GM18519 (cell line): Measurements from ENCODE around the gene NUBPL.
"Not testable (repeated sequence)": the region's sequence is repeated elsewhere in the genome, so short reads cannot be mapped to it uniquely, and the experiment has no call there.

ENCODE experiments used
- ATAC-seq: cut with Tn5 transposase; IDR thresholded peaks from one replicate; pipeline ENCODE4 v1.9.1; 2021; ENCODE audit warnings: mild to moderate bottlenecking, moderate library complexity; ENCODE audit not compliant: unreplicated experiment, low FRiP score

NUBPL gene

DNA sequence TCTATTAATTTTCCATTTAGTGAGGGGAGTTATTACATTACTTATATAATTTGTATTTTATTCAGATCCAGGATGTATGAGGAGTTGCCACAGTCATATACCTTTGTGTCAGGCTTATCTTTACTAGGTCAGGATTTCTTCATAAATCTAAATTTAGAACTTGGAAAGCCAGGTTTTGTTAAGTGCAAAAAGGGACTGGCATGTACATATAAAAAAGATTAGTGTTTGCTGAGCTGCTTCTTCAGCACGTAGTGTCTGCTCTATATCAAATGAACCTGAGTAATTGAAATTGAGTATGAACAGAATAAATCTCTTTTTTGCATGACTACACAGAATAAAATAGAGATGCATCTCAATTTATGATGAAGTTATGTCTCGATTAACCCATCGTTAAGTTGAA, 157.4 kb downstream of the NUBPL start:
- no peak for ATAC-seq

DNA sequence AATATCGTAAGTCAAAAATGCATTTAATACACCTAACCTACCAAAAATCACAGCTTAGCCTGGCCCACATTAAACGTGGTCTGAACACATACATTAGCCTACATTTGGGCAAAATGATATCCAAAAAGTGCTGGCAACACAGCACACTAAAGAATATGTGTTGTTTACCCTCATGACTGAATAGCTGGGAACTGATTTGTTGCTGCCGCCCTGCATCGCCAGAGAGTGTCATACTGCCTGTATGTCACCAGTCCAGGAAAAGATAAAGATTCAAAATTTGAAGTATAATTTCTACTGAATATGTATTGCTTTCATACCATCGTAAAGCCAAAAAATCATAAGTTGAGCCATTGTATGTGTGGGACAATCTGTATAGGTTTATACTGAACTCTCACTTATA, 157.8 kb downstream of the NUBPL start:
- ATAC-seq, result no peak

DNA sequence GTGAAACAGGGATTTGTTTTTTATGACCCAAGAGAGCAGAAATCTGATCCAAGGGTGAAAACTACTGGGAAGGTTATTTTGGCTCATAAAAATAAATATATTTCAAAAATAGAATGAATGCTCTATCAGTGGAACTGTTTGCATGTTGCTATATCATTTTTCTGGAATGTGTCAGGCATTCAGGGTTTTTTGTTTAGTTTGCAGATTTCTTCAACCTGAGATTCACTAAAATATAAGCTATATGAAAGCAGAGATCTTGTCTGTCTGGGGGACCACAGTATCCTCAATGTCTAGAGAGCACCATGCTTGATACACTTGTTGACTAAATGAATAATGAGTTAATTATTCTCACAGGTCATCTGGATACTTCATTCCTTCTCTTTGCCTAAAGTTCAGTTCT, 165.1 kb downstream of the NUBPL start:
- no peak for ATAC-seq

DNA sequence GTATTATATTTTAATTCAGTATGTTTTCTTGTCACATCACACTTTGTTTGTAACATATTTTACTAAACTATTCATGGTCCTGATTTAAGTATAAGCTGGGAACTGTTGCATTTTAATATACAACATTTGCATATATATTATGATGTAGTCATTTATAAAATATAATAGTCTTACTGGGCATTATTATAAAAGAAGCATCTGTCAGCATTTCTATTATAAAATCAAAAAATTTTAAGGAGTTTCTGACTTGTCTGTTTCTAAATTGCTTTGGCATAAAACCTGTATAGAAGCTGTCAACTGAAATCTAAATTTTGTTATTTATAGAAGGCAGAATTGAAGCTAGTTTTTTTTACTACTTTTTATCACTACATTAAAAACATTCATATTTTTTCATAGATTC, 166.6 kb downstream of the NUBPL start:
- no peak for ATAC-seq

DNA sequence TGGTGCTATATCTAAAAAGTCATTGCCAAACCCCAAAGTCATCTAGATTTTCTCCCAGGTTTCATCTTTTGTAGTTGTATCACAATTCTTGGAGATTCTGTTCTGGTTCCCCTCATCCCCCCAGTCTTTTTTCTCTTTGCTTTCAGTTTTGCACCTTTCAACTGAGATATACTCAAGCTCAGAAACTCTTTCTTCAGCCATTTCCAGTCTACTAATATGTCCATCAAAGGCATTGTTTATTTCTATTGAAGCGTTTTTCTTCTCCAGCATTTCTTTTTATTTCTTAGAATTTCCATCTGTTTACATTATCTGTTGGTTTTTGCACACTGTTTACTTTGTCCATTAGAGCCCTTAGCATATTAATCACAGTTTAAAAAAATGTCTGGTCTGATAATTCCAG, 179.5 kb downstream of the NUBPL start:
- no peak for ATAC-seq

DNA sequence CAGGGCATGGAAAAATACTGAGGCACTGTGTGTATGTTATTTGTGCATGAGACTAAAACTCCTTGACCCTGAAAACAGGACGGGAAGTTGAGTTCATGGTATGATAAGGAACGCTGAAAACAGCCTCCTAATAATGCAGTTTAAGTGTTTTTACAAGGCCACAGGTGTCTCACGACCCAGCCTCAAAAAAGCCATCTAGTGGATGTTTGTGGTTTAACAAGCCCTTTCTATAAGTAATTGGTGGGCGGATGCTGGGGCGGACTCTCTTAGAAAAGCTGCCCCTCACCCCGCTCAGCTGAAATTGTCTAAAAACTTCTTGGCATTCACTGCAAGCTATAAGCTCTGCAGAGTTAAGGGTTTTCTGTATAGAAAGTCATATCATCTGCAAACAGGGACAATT, 184.5 kb downstream of the NUBPL start:
- ATAC-seq, result no peak

DNA sequence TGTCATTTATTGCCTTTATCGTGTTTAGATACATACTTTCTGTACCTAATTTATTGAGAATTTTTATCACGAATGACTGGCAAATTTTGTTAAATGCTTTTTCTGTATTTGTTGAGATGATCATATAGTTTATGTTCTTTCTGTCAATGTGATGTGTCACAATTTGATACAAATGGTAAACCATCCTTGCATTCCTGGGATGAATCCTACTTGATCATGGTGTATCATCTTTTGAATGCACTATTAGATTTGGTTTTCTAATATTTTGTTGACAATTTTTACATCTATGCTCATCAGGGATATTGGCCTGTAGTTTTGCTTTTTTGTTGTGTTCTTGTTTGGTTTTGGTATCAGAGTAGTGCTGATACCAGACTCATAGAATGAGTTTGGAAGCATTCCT, 185.1 kb downstream of the NUBPL start:
- no peak for ATAC-seq

DNA sequence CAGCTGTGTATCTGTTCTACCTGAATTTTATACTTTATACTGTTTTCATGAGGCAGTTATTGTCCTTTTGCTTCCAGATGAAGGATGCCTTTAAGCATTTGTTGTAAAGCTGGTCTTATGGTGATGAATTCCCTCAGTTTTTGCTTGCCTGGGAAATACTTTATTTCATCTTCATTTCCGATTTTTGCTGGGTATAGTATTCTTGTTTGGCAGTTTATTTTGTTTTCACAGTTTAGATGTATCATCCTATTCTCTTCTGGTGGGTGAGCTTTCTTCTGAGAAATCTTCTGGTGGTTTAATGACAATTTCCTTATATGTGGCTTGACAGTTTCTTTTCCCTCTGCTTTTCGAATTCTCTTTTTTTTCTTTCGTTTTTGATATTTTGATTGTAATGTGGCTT, 188.1 kb downstream of the NUBPL start:
- no peak for ATAC-seq

DNA sequence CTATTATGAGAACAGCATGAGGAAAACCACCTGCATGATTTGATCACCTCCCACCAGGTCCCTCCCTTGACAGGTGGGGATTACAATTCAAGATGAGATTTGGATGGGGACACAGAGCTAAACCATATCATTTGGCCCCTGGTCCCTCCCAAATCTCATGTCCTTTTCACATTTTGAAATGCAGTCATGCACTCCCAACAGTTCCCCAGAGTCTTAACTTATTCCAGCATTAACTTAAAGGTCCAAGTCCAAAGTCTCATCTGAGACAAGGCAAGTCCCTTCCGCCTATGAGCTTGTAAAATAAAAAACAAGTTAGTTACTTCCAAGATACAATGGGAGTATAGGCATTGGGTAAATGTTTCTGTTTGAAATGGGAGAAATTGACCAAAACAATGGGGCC, 189.8 kb downstream of the NUBPL start:
- ATAC-seq, result not testable (repeated sequence)

DNA sequence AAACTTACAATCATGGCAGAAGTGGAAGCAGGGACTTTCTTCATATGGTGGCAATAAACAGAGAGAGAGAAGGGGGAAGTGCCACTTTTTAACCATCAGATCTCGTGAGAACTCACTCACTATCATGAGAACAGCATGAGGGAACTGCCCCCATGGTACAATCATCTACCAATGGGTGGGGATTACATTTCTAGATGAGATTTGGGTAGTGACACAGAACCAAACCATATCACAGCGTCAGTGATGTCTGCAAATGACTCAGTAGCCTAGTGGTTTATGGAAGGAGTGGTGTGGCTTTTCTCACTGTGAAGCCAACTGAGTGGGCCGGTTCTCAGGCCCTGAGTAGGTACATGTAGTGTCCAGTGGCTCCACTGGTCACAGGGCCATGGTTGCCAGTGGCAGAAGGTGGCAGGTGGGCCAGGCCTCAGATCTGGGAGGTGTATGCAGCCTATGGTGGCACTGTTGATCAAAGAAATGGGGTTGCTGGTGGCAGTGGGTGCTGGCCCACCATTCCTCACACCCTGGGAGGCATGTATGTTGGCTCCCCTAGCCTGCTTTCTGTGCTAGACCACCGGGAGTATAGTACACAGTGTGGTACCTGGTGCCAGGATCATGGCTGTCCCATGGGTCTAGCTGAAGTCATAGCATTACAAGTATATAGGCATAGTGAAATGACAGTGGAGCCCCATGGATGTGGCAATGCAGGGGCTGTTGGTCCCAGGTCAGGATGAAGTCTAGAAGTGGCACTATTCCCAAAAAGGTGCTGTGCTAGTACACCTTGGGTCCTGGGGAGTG, 191.9 kb downstream of the NUBPL start:
- no peak for ATAC-seq

DNA sequence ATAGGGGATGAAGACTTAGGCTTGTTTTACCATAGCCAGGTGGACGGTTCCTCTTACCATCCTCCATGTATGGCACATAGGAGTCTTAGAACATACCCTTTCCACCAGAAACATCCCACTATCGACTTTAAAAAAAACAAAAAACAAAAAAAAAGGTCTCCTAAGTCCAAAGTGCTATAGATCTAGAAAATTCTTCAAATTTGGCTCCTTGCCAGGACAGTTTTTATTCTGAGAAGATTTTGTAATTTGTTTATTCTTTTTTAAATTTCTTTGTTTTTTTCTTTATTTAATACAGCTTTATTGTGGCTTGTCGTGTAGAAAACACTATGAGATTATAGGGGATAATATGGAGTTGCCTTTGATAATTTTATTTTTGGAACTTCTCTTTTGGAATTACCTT, 197.7 kb downstream of the NUBPL start:
- ATAC-seq, result no peak

DNA sequence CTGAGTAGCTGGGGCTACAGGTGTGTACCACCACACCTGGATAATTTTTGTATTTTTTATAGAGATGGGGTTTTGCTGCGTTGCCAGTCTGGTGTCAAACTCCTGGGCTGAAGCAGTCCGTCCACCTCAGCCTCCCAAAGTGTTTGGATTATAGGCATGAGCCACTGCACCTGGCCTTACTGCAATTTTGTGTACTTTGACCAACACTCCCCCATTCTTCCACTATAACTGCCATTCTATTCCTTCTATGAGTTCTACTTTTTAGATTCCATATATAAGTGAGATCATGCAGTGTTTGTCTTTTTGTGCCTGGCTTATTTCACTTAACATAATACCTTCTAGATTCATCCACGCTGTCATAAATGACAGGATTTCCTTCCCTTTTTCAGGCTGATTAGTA, 199.1 kb downstream of the NUBPL start:
- no peak for ATAC-seq

DNA sequence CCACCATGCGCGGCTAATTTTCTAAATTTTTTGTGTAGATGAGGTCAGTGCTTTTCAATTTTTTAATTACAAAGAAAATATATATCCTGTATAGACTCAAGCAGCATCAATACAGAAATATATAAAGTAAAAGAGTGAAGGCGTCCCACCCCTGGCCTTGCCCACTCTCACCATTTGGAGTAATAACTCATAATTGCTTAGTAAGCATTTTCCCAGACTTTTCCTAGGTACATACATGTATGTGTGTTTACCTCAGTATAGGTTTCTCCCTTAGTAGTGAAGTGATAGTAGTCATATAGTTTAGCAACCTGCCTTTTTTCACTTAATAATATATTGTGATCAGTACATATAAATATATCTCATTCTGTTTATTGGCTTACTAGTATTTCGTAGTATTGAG, 200.1 kb downstream of the NUBPL start:
- ATAC-seq, result no peak

DNA sequence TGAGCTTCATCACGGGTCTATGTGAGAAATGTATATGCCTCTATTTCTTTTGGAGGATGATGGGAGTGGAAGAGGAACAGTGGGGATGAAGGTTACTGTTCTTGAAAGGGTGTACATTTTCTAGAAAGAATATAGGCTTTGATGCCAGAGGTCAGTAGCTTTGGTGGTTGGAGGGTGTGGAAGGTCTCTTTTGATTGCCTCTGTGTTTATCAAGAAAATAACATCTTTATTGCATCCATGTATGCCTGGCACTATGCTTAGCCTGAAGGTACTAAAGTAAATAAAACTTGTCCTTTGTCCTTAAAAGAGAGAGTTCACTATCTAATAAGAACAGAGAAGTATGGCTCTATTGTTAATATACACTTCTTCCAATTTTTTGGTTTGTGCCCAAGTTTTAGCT, 201.8 kb downstream of the NUBPL start:
- no peak for ATAC-seq

DNA sequence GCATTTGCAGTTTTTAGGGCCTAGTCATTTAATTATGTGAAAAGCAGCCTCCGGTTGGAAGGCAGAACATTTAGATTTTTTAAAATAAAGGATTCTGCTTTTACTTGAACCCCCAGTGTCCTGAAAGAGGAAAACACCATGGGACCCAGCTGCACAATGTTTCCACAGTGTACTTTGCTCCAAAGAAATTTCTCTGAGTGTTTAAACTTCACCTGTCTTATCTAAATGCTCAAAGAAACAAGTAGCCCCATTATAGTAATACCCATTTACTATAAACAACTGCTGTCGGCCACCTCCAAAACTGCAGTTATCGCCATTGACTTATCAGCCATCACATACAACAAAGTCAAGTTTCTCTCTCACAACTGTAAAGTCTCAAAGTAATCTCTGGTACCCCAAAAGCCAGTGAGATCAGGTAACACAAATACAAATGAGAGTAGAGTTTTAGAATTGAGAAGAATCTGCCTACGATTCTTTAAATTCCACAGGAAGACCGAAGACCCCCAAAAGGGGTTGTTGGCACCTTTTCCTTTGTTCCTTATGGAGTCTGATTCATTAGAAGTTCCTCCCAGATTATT, 205.2 kb downstream of the NUBPL start:
- ATAC-seq, result no peak

DNA sequence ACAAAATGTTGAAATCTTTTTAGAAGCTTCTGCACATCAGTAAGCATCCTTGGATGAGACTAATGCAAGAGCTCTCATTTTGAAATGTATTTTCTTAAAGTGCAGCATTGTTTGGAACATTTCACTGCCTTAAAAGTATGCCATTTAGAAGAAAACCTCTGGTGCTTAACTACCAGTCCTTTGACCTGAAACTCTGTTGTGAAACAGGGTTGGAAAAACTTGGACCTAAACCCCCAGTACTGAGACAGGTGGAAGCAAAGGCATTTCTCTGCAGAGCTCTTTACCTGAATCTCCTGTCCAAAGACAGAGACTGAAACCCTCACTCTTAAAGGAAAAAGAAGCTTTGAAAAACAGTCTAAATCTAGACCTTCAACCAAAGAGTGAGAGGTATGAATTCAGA, 207.2 kb downstream of the NUBPL start:
- no peak for ATAC-seq

DNA sequence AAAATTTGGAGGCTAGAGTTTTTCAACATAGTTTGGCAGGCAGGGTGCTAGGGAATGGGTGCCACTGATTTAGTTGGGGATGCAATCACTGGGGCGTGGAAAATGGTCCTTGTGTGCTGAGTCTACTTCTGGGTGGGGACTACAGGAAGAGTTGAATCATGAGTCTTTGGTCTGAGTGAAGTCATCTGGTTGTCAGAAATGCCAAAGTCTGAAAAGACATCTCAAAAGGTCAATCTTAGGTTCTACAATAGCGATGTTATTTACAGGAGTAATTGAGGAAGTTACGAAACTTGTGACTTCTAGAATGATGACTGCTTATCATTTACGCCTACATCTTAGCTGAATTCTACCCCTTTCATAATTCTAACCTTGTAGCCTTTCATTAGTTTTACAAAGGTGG, 209.1 kb downstream of the NUBPL start:
- no peak for ATAC-seq

DNA sequence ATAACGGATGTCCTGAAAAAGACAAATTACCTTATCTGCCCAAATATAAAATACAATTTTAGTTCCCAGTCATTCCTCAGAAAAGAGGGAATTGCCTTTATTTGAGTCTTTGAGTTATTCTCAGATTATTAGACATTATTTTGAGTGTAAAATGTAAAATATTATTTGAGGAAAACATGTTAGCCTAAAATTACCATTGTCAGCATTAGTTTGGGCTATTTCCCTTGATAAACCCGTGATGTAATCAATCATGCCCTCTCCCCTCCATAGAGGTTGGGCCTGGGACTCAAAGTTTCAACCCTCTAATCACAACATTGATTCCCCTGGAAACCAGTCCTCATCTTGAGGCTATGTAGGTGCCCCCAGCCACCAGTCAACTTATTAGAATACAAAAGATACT, 213.4 kb downstream of the NUBPL start:
- ATAC-seq, result no peak

DNA sequence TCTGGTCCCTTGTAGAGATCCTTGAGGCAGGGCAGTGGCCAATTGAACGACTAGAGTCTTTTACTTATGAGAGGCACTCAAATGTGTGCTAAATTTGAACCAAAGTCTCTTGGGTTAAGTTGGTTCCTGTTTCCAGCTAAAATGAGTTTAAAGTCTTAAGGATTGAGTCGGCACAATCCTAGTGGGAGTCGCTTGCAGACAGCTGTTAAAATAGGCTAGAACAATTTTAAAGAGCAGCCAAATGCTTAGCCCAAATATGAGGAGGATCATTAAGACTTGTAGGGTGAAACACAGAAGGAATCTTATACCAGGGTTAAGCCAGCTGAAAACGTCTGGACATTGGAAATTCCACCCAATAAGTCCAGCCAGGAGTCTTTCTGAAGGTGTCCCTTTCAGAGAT, 216.1 kb downstream of the NUBPL start:
- ATAC-seq, result no peak

DNA sequence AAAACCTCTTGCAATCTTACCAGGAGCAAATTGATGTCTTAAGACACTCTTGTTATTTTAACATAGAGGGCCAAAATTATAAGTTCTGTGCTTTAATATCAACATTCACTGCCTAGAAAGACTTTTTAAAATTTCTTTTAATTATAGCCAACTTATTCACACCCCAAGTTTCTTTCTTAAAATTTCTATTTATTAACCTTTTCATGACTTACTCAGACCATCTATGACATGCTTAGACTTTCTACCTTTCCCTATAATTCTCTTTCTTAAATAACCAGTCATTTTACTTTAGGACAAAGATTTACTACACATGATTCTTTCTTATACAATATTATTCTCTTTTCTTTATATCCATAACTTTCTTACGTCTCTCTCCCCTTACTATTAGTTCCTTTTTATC, 220.4 kb downstream of the NUBPL start:
- ATAC-seq, result no peak

DNA sequence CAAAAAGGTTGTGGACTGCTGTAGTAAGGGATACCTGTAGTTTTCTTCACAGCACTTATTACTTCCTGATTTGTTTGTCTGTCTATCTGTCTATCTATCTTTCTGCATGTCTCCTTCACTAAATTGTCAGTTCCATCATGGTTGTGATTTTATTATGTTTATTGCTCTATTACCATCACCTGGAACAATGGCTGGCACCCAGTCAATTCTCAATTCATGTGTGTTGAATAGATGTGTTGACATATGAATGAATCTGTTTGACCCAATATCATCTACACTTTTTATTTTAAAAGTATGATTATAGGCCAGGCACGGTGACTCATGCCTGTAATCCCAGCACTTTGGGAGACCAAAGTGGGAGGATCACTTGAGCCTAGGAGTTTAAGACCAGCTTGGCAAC, 224.4 kb downstream of the NUBPL start:
- ATAC-seq, result no peak

DNA sequence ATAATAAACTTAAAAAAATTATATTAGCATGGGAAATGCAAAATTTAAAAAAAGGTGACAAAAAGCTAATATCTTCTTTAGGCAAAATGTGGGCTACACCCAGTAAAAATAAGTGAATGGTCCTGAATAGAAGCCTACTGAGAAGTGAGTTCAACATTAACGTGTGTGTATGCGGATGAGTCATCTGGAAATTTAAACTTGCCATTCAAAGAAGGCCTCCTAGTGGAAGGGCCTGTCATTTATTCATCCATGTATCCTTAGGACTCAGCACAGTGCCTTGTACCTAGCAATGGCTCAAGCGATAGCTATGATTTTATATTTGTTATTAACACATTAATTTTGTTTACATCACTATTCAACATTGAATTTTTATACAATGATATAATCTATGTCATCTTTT, 226.2 kb downstream of the NUBPL start:
- ATAC-seq, result no peak

DNA sequence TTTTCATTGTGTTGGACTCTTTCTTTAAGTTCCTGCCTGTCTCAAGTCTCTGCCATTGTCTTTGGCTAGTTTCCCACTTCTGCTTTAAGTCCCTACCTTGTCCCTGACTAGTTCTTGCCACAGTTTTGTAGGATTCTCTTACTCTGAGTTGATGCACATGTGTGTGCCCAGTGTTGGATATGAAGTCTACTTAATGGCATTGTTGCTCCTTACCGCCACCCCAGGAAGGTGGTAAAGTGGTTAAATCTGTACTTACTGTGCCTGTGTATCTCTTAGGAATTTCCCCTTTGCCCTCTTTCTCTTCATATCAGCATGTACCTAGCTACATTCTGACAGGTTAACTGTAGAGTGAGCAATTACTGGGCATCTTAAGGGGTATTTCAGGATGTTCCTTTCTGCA, 227.1 kb downstream of the NUBPL start:
- ATAC-seq, result no peak
